ENCODE data around the gene KRT17. TPM values are rescaled to one million over a fixed set of nuclear protein-coding genes. Genes with fewer than 3 reads are reported as not detected.
A peak's percentile ranks its signal among the peaks of the same experiment; 100 is the strongest.
"Not testable (repeated sequence)": the region's sequence is repeated elsewhere in the genome, so short reads cannot be mapped to it uniquely, and the experiment has no call there.

KRT17 gene
- total RNA-seq, 6 donors from 2014 or later = 0.78 to 33.3 (median 18.0) TPM

- TF ChIP-seq POLR2AphosphoS5 (IDR thresholded peaks at IDR 0.05) = no peak
- Histone ChIP-seq H3K4me3 (no peak overlapping the region), H3K27ac (no peak overlapping the region), H3K27me3 (no peaks in the 10 kb centered on the region), H3K9me3 (no peaks in the 10 kb centered on the region), H3K4me1 (peaks cover 0 to 1% (median under 1%) of the 10 kb centered on the region in 4 donors), H3K36me3 (no peaks in the 10 kb centered on the region)
- WGBS, 2 donors = 80 to 85% methylated on average over 11 to 18 of the region's 20 CpGs
- ATAC-seq (ENCODE audit: low FRiP score in 2 of 2) (peak in 1 of 2 donors; percentile 30), DNase-seq (no peak)
Measured at GRCh38 chr17:41619036-41619926, 5.1 kb downstream of the KRT17 start.

- no peak for TF ChIP-seq CTCF (IDR thresholded peaks at IDR 0.05)
- no peak for TF ChIP-seq POLR2AphosphoS5 (IDR thresholded peaks at IDR 0.05)
- TF ChIP-seq EP300 (IDR thresholded peaks at IDR 0.05) = no peak
- TF ChIP-seq POLR2A (IDR thresholded peaks at IDR 0.05) = no peak
- ATAC-seq (ENCODE audit: low FRiP score in 2 of 2) = peak; percentile 24 to 67
- no peaks in the 10 kb centered on the region for H3K9me3 ChIP-seq
- no peaks in the 10 kb centered on the region for H3K4me1 ChIP-seq
- H3K27ac ChIP-seq = no peak overlapping the region
- WGBS, 2 donors = 68 to 82% methylated on average over 5 to 13 of the region's 13 CpGs
- H3K36me3 ChIP-seq = no peaks in the 10 kb centered on the region
- no peaks in the 10 kb centered on the region for H3K27me3 ChIP-seq
- no peak for DNase-seq
- no peak overlapping the region for H3K4me3 ChIP-seq
Measured at GRCh38 chr17:41618341-41619035, 5.9 kb downstream of the KRT17 start.

GRCh38 chr17:41617698-41618097 lies 6.7 kb downstream of the KRT17 start:
- DNase-seq = no peak
- H3K4me1 ChIP-seq = no peaks in the 10 kb centered on the region
- TF ChIP-seq POLR2AphosphoS5 (IDR thresholded peaks at IDR 0.05) = no peak
- no peak for TF ChIP-seq EP300 (IDR thresholded peaks at IDR 0.05)
- no peak for TF ChIP-seq POLR2A (IDR thresholded peaks at IDR 0.05)
- no peak for TF ChIP-seq CTCF (IDR thresholded peaks at IDR 0.05)
- WGBS, 2 donors = 67 to 69% methylated on average over 8 to 9 of the region's 11 CpGs
- no peak overlapping the region for H3K4me3 ChIP-seq
- no peaks in the 10 kb centered on the region for H3K9me3 ChIP-seq
- H3K27ac ChIP-seq = no peak overlapping the region
- no peaks in the 10 kb centered on the region for H3K36me3 ChIP-seq
- peak in 1 of 2 donors; percentile 25 for ATAC-seq (ENCODE audit: low FRiP score in 2 of 2)
- no peaks in the 10 kb centered on the region for H3K27me3 ChIP-seq

- TF ChIP-seq CTCF (IDR thresholded peaks at IDR 0.05) (no peak), POLR2AphosphoS5 (IDR thresholded peaks at IDR 0.05) (no peak), POLR2A (IDR thresholded peaks at IDR 0.05) (no peak), EP300 (IDR thresholded peaks at IDR 0.05) (no peak)
- Histone ChIP-seq H3K4me1 (no peaks in the 10 kb centered on the region), H3K36me3 (no peaks in the 10 kb centered on the region), H3K4me3 (no peak overlapping the region), H3K9me3 (no peaks in the 10 kb centered on the region), H3K27ac (no peak overlapping the region), H3K27me3 (no peaks in the 10 kb centered on the region)
- DNase-seq (no peak), ATAC-seq (ENCODE audit: low FRiP score in 2 of 2) (peak in 1 of 2 donors; percentile 56)
- 79 to 93% methylated on average over 3 of the region's 3 CpGs for WGBS, 2 donors
Measured at GRCh38 chr17:41617136-41617535, 7.2 kb downstream of the KRT17 start.

- H3K4me3 ChIP-seq; DNase-seq; H3K27ac ChIP-seq; H3K4me1 ChIP-seq; ATAC-seq (ENCODE audit: low FRiP score in 2 of 2); H3K9me3 ChIP-seq; H3K27me3 ChIP-seq; H3K36me3 ChIP-seq: not testable (repeated sequence)
- 48 to 77% methylated on average over 3 to 4 of the region's 4 CpGs for WGBS, 2 donors
Measured at GRCh38 chr17:41616486-41616885, 7.9 kb downstream of the KRT17 start.
